Esophagus squamous epithelium (tissue), 5 donors: ENCODE results near the gene PAPOLG. TPM values are rescaled to one million over a fixed set of nuclear protein-coding genes. Genes with fewer than 3 reads are reported as not detected.

ENCODE experiments used
- DNase-seq: peaks from one replicate; lab custom pipeline; 2025; lab: John Stamatoyannopoulos, UW
- H3K27ac ChIP-seq, 4 donors: fragments of 200-600 bp; sonication (generic); one replicate each; pipeline ENCODE4 v1.5.1; 2016 to 2019; ENCODE audit warnings: mild to moderate bottlenecking in 1 of 4
- H3K27me3 ChIP-seq, 4 donors: fragments of 200-600 bp; sonication (generic); 1 replicate in 3 of 4; 2 replicates in 1 of 4; pipeline versions ENCODE4 v1.5.1 to v1.6.0; 2017 to 2021; ENCODE audit warnings: antibody characterized with exemption in 1 of 4
- H3K36me3 ChIP-seq, 3 donors: fragments of 200-600 bp; sonication (generic); one replicate each; pipeline ENCODE4 v1.5.1; 2016 to 2019
- H3K4me1 ChIP-seq, 3 donors: fragments of 200-600 bp; sonication (generic); one replicate each; pipeline ENCODE4 v1.5.1; 2017 to 2019
- H3K4me3 ChIP-seq, 4 donors: fragments of 200-600 bp; sonication (generic); 1 replicate in 3 of 4; 2 replicates in 1 of 4; pipeline ENCODE4 v1.5.1; 2016 to 2019; ENCODE audit warnings: mild to moderate bottlenecking in 2 of 4, moderate library complexity in 1 of 4
- H3K9me3 ChIP-seq, 3 donors: fragments of 200-600 bp; sonication (generic); one replicate each; pipeline ENCODE4 v1.5.1; 2016 to 2019
- CTCF ChIP-seq, 6 experiments: fragments of 450-650 bp in 4 of 6; fragments of 200-600 bp in 2 of 6; sonication (generic) in 2 of 6; IDR thresholded peaks; one replicate each; pipeline ENCODE4 v1.5.1; 2016 to 2019; ENCODE audit warnings: antibody characterized with exemption in 6 of 6, mild to moderate bottlenecking in 4 of 6, moderate library complexity in 4 of 6
- POLR2A ChIP-seq, 4 donors: fragments of 450-650 bp; IDR thresholded peaks; one replicate each; pipeline ENCODE4 v1.6.1; 2017; ENCODE audit warnings: antibody characterized with exemption in 4 of 4, mild to moderate bottlenecking in 4 of 4, moderate library complexity in 3 of 4
- WGBS, 2 donors: methylation state at CpG; one replicate each; pipeline ENCODE4 v1.1.5; 2018; 5-methylcytosine and 5-hydroxymethylcytosine counted together
- intact Hi-C: fragments of 100-400 bp; cut with DNase I; formaldehyde crosslinking; loops from one replicate; pipeline ENCODE4 v1.15.0; 2022
- total RNA-seq, 4 donors: library from RNA; depleted of rRNA; stranded (reverse); fragments of >200 nt; gene quantifications; one replicate each; pipeline ENCODE4 v1.1.0, GENCODE V29; 2016
- donor health status: DM: yes; HTN: yes; CAD: no.

Gene PAPOLG
- total RNA-seq, 4 donors from 2014 or later = 7.4 to 13.7 (median 12.0) TPM

GRCh38 chr2:60745330-60745729, 10.7 kb upstream of the PAPOLG start:
- H3K4me3 ChIP-seq = no peak overlapping the region
- TF ChIP-seq POLR2A (IDR thresholded peaks at IDR 0.05) (no peak), CTCF (IDR thresholded peaks at IDR 0.05) (no peak)
- H3K9me3 ChIP-seq = no peaks in the 10 kb centered on the region
- H3K36me3 ChIP-seq = no peaks in the 10 kb centered on the region
- H3K4me1 ChIP-seq = no peaks in the 10 kb centered on the region
- peaks cover 0 to 3% (median 0%) of the 10 kb centered on the region in 4 donors for H3K27me3 ChIP-seq
- intact Hi-C loops = no loop called here
- 92 to 93% methylated on average over 3 to 4 of the region's 5 CpGs for WGBS, 2 donors
- no peak overlapping the region for H3K27ac ChIP-seq
- no peak for DNase-seq

- H3K27me3 ChIP-seq = peaks cover 0 to 3% (median 0%) of the 10 kb centered on the region in 4 donors
- TF ChIP-seq CTCF (IDR thresholded peaks at IDR 0.05) (no peak), POLR2A (IDR thresholded peaks at IDR 0.05) (no peak)
- DNase-seq = no peak
- H3K36me3 ChIP-seq = no peaks in the 10 kb centered on the region
- WGBS, 2 donors = 72 to 77% methylated on average over 4 to 7 of the region's 7 CpGs
- intact Hi-C loops = no loop called here
- H3K9me3 ChIP-seq = no peaks in the 10 kb centered on the region
- no peaks in the 10 kb centered on the region for H3K4me1 ChIP-seq
- no peak overlapping the region for H3K4me3 ChIP-seq
- no peak overlapping the region for H3K27ac ChIP-seq
Observed at GRCh38 chr2:60745761-60746160, 10.3 kb upstream of the PAPOLG start.

DNA sequence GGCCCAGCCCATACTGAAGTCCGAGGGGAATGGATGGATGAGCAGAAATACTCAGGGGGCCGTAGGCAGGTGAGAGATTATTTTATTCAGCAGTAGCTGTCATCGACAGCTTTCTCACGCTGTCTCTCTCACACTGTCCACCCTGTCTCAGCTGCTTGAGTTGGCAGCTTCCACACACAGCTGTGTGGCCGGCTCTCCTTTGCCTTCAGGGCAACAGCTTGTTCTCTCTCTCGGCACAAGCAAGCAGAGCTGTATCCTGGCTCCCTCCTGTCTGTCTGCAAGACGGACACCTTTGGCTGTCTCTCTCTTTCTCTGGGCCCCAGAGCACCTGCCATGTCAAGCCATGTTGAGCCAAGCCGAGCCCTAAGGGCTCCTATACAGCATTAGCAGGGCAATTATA, 9.8 kb upstream of the PAPOLG start:
- DNase-seq = no peak
- intact Hi-C loops = no loop called here
- H3K4me1 ChIP-seq = no peaks in the 10 kb centered on the region
- no peak overlapping the region for H3K4me3 ChIP-seq
- no peaks in the 10 kb centered on the region for H3K9me3 ChIP-seq
- no peaks in the 10 kb centered on the region for H3K36me3 ChIP-seq
- 68 to 69% methylated on average over 7 to 8 of the region's 8 CpGs for WGBS, 2 donors
- H3K27ac ChIP-seq = no peak overlapping the region
- H3K27me3 ChIP-seq = peaks cover 0 to 3% (median 0%) of the 10 kb centered on the region in 4 donors
- no peak for TF ChIP-seq CTCF (IDR thresholded peaks at IDR 0.05)
- TF ChIP-seq POLR2A (IDR thresholded peaks at IDR 0.05) = no peak

- TF ChIP-seq CTCF (IDR thresholded peaks at IDR 0.05) (no peak), POLR2A (IDR thresholded peaks at IDR 0.05) (no peak)
- Histone ChIP-seq H3K4me1 (peaks cover 3 to 39% (median 6%) of the 10 kb centered on the region in 3 donors), H3K27ac (no peak overlapping the region), H3K4me3 (no peak overlapping the region), H3K36me3 (peaks cover 7 to 52% (median 12%) of the 10 kb centered on the region in 3 donors), H3K27me3 (no peaks in the 10 kb centered on the region), H3K9me3 (no peaks in the 10 kb centered on the region)
- intact Hi-C loops = no loop called here
- no peak for DNase-seq
- WGBS, 2 donors = 83 to 90% methylated on average over 1 of the region's 1 CpG
Observed at GRCh38 chr2:60759654-60760053, 3.6 kb downstream of the PAPOLG start.

DNA sequence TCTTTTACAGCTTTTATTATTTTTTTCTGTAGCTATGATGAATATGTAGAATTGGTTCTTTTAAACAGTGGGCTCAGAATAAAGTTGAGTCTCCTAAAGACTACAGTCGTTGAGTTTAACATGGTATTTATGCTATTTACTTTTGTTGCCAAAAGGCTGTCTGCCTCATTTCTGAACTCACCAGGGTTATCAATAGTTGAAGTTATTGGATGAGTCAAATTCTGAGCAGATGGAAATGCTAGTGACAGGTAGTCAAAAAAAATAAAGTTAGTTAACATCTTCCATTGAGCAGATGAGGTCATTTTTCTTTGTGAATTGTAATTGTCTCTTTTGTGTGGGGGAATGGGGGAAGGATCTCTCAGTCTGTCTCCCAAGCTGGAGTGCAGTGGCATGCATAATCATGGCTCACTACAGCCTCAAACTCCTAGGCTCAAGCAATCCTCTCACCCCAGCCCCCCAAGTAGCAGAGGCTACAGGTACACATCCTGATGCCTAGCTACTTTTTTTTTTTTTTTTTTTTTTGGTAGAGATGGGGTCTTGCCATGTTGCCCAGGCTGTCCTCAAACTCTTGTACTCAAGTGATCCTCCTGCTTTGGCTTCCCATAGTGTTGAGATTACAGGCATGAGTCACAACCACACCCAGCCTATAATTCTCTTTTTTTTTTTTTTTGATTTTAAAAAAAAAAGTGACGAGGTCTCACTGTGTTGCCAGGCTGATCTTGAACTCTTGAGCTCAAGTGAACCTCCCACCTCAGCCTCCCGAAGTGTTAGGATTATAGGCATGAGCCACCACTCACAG, 8.9 kb downstream of the PAPOLG start:
- Histone ChIP-seq H3K36me3 (peaks cover 7 to 98% (median 16%) of the 10 kb centered on the region in 3 donors), H3K27me3 (no peaks in the 10 kb centered on the region), H3K4me3 (no peak overlapping the region), H3K27ac (no peak overlapping the region), H3K9me3 (no peaks in the 10 kb centered on the region), H3K4me1 (peaks cover 0 to 10% (median 0%) of the 10 kb centered on the region in 3 donors)
- no peak for DNase-seq
- 68 to 69% methylated on average over 3 of the region's 3 CpGs for WGBS, 2 donors
- intact Hi-C loops = no loop called here
- TF ChIP-seq CTCF (IDR thresholded peaks at IDR 0.05) (no peak), POLR2A (IDR thresholded peaks at IDR 0.05) (no peak)
